Prostate gland (tissue), 2 donors: Measurements from ENCODE around the gene DNAJC1.

Experiments used
- CTCF ChIP-seq, 4 experiments: fragments of 200-600 bp in 2 of 4; fragments of 450-650 bp in 2 of 4; sonication (generic) in 2 of 4; IDR thresholded peaks; 1 replicate in 3 of 4; 2 replicates in 1 of 4; pipeline ENCODE4 v1.5.1; 2016 to 2019; ENCODE audit warnings: antibody characterized with exemption in 4 of 4, mild to moderate bottlenecking in 2 of 4, moderate library complexity in 2 of 4
- POLR2A ChIP-seq: fragments of 450-650 bp; IDR thresholded peaks from one replicate; pipeline ENCODE4 v1.6.1; 2016; ENCODE audit warnings: antibody characterized with exemption, mild to moderate bottlenecking
- POLR2AphosphoS5 ChIP-seq: sonication (generic); formaldehyde crosslinking; IDR thresholded peaks from one replicate; pipeline ENCODE4 v1.6.1; 2017; ENCODE audit warnings: antibody characterized with exemption

- TF ChIP-seq CTCF (IDR thresholded peaks at IDR 0.05) = no peak
- no peak for TF ChIP-seq POLR2A
- TF ChIP-seq POLR2AphosphoS5 = no peak
Measured at GRCh38 chr10:21776883-21777282, 226.6 kb downstream of the DNAJC1 start.
